Fibroblast of upper back skin (primary cell): ENCODE measurements around the gene COL2A1.

Source experiments
- DNase-seq: peaks from one replicate; pipeline ENCODE4 v3.0.0-alpha.2; 2013

COL2A1 gene

GRCh38 chr12:48010366-48010970, 6.2 kb upstream of the COL2A1 start:
- DNase-seq: no peak

GRCh38 chr12:48009471-48009870, 5.2 kb upstream of the COL2A1 start:
- DNase-seq: no peak

- no peak for DNase-seq
These were observed 4.7 kb upstream of the COL2A1 start for GRCh38 chr12:48008950-48009349.

GRCh38 chr12:48008349-48008748, 4.1 kb upstream of the COL2A1 start:
- no peak for DNase-seq

GRCh38 chr12:48007206-48007605, 2.9 kb upstream of the COL2A1 start:
- DNase-seq: no peak

- DNase-seq: no peak
These were observed 1.4 kb upstream of the COL2A1 start for GRCh38 chr12:48005750-48006021.

GRCh38 chr12:48005001-48005749, 899 bp upstream of the COL2A1 start:
- DNase-seq: no peak

GRCh38 chr12:48003226-48004052, 837 bp downstream of the COL2A1 start:
- DNase-seq: no peak

- DNase-seq: peak; percentile 11
These were observed 1.5 kb downstream of the COL2A1 start for GRCh38 chr12:48002773-48003218.

- no peak for DNase-seq
These were observed 1.9 kb downstream of the COL2A1 start for GRCh38 chr12:48002414-48002730.

GRCh38 chr12:48001505-48002413, 2.5 kb downstream of the COL2A1 start:
- peak; percentile 19 for DNase-seq

GRCh38 chr12:48000878-48001504, 3.3 kb downstream of the COL2A1 start:
- DNase-seq: peak; percentile 55

GRCh38 chr12:47999816-48000215, 4.5 kb downstream of the COL2A1 start:
- no peak for DNase-seq

- no peak for DNase-seq
These were observed 7.0 kb downstream of the COL2A1 start for GRCh38 chr12:47997321-47997720.

GRCh38 chr12:47995981-47996401, 8.3 kb downstream of the COL2A1 start:
- DNase-seq: peak; percentile 48

GRCh38 chr12:47993491-47993890, 10.8 kb downstream of the COL2A1 start:
- DNase-seq: no peak

- DNase-seq: no peak
These were observed 11.5 kb downstream of the COL2A1 start for GRCh38 chr12:47992776-47993175.

GRCh38 chr12:47991106-47992061, 12.9 kb downstream of the COL2A1 start:
- DNase-seq: no peak

- peak; percentile 42 for DNase-seq
These were observed 13.7 kb downstream of the COL2A1 start for GRCh38 chr12:47990351-47991105.

- DNase-seq: no peak
These were observed 14.6 kb downstream of the COL2A1 start for GRCh38 chr12:47989666-47990065.

- no peak for DNase-seq
These were observed 15.3 kb downstream of the COL2A1 start for GRCh38 chr12:47989023-47989417.
